SHP77 treated with DMSO at 0.1 percent for 48 hours (cell line): Measurements from ENCODE around the gene FHDC1.
A peak's percentile ranks its signal among the peaks of the same experiment; 100 is the strongest.
"Not testable (repeated sequence)": the region's sequence is repeated elsewhere in the genome, so short reads cannot be mapped to it uniquely, and the experiment has no call there.

ENCODE experiments used
- DNase-seq: peaks from one replicate; lab custom pipeline; 2025; lab: John Stamatoyannopoulos, UW

Gene FHDC1

GRCh38 chr4:152935631-152936445 lies at the start of gene FHDC1:
TSS of gene FHDC1 (plus strand) at chr4:152936323. CDS start at chr4:152943058, 6,735 bp downstream.
- DNase-seq = peak; percentile 3

- DNase-seq = no peak
These were observed 48.1 kb upstream of the FHDC1 start for GRCh38 chr4:152887981-152888380.

GRCh38 chr4:152892974-152893373 lies 43.1 kb upstream of the FHDC1 start:
- DNase-seq = no peak

DNA sequence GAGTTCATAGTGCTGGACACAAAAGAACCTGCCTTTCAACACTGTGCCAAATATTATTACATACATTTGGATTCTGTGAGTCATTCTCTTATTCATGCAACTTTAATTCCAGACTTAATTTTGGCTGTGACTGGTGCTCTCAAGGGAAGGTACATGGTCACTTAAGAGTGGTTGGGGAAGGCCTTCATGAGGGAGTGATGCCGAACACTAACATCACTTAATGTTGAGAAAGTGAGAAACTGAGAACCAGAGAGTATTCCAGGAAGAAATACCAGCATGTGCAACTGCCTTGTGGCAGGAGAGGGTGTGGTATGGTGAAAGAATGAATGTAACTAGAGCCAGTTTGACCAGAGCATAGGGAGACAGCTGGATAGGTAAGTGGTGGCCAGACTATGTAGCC lies 41.5 kb upstream of the FHDC1 start:
- DNase-seq = no peak

GRCh38 chr4:152896811-152897210 lies 39.3 kb upstream of the FHDC1 start:
- DNase-seq = no peak

GRCh38 chr4:152898133-152898532 lies 38.0 kb upstream of the FHDC1 start:
- DNase-seq = not testable (repeated sequence)

GRCh38 chr4:152898606-152899005 lies 37.5 kb upstream of the FHDC1 start:
- no peak for DNase-seq

DNA sequence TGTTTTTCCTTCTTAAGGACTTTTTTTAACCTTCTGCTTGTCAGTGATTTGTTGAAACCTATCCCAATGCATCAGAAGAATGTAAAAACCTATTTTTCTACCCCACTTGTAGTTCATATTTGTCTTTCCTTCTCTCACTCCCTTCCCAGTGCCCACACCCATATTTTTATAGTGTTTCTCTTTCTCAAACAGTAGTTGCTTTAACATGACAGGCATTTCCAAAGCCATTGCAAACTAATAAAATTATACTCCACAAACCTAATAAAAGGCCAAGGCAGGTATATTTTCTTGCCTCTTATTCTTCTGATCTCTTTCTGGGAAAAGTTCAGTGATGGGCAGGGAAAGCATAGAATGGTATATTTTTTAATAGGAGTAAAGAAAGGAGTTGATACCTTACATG lies 35.7 kb upstream of the FHDC1 start:
- DNase-seq = no peak

GRCh38 chr4:152901205-152901604 lies 34.9 kb upstream of the FHDC1 start:
- DNase-seq = no peak

DNA sequence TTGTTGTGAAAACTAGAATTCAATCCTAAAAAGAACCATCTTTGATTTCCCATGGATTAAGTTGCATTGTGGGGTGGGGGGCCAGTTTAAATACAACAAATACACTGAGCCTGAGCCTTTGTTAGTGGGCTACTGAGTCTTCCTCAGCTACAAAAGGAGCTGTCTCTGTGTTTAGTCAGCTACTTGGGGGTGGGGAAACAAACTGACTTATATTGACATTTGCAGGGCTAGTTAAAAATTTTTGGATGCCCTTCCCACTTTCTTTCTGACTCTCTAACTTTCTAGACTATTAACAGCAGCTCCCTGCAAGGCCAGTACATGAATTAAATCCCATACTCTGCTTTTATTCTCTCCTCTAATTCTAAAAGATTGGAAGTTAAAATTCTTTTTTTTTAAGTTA lies 32.5 kb upstream of the FHDC1 start:
- no peak for DNase-seq

DNA sequence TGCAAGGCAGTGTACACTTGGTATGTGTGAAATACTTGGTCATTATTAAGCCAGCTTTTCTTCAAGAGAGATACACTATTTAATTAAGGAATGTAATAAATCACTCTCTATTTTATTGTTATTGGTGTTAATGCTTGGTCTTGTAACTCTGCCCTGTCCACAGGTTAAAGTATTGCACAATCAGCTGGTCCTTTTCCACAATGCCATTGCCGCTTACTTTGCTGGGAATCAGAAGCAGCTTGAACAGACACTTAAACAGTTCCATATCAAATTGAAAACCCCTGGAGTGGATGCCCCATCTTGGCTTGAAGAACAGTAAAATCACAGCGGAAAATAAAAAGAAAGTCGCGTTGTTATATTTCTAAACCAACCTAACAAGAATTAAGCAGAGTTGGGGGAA lies 26.2 kb upstream of the FHDC1 start:
- DNase-seq = no peak

GRCh38 chr4:152910521-152910920 lies 25.6 kb upstream of the FHDC1 start:
- DNase-seq = no peak

DNA sequence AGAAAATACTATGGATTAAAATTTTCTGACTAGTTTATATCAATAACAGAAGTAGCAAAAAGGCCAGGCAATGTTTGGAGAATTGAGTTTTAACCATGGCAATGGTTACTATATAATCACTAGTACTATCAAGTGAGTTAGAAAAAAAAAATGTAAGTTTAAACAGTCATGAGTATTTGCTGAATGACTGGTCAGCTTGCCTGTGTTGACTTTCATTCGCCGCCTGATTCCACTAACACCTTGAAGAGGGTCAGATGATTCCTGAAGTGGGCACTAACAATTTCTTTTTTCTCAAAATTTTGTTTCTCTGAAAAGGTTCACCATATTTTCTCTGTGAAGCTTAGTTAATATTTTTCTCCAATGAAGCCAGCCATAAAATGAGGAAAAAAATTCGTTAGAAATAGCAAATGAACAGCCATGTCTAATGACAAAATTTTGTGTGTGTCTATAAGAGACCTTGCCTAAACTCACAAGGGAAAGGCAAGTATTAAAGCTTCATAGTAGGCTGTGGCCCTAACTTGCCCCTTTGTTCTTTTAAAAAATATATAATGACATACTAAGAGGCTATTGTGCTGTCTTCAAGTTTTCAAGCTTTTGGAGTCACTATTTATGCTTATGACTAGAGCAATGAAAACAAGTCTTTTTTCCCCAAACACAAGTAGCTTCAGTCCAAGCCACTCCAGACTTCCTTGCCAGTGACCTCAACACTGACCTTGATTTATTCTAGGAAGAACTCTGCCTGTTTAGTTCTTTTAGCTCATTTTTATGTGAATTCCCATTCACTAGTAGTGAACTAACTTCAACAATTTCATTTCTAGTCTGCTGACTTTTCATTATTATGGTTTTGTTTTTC lies 18.4 kb upstream of the FHDC1 start:
- DNase-seq = no peak

- DNase-seq = no peak
These were observed 16.3 kb upstream of the FHDC1 start for GRCh38 chr4:152919826-152920225.

GRCh38 chr4:152920768-152921167 lies 15.4 kb upstream of the FHDC1 start:
- DNase-seq = no peak

DNA sequence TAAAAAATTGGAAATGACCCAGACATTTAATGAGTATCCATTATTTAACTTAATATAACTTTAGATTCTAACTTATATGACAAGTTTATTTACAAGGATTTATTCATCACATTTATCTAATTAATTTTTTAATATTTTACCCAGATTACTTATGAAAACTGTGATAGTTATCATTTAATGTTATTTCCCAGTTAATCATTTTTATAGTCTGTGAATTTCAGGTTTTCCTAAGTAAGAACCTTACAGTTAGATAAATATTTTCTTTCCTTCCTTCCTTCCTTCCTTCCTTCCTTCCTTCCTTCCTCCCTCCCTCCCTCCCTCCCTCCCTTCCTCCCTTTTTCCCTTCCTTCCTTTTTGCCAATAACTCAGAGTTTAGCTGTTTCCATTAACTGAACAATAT lies 14.8 kb upstream of the FHDC1 start:
- no peak for DNase-seq

DNA sequence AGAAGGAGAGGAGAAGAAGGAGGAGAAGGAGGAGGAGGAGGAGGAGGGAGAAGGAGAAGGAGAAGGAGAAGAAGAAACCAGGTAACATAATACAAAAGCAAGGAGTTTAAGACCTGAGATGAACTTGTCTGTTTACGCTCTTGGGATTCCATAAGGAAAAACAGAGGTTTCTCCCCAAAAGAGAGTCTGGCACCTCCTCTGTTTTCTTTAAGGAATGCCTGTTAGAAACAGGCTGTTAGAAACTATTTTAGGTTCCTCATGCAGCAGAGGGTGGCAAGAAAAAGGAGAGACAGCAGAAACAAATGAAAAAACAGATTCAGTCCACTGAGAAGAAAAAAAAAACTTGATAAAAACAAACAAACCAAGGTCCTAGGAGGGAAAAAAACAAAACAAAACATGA lies 10.3 kb upstream of the FHDC1 start:
- DNase-seq = no peak

GRCh38 chr4:152926959-152927358 lies 9.2 kb upstream of the FHDC1 start:
- DNase-seq = no peak

GRCh38 chr4:152927737-152928136 lies 8.4 kb upstream of the FHDC1 start:
- no peak for DNase-seq

- DNase-seq = no peak
These were observed 7.8 kb upstream of the FHDC1 start for GRCh38 chr4:152928286-152928685.

- DNase-seq = no peak
These were observed 6.2 kb upstream of the FHDC1 start for GRCh38 chr4:152929888-152930287.

DNA sequence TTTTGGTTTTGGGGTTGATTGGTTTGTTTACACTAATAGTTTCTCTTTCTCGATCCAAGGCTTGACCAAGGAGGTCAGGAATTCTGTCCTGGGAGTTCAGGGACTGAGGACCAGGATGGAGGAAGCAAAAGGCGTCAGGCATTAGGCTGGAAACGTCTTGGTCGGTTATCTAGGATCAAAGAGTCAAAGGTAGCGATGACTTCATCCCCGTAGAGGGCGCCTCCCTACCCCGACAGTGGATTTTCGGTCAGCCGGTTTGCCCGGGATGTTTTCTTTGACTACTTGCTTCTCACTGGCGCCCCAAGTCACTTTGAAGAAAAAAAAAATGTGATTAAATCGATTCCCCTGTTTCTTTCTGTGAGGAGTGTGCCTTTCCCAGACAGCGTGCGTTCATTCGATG lies 980 bp upstream of the FHDC1 start:
- no peak for DNase-seq
